Measurements from ENCODE around the gene OR4X1.
A peak's percentile ranks its signal among the peaks of the same experiment; 100 is the strongest.
"Not testable (repeated sequence)": the region's sequence is repeated elsewhere in the genome, so short reads cannot be mapped to it uniquely, and the experiment has no call there.

OR4X1 gene

GRCh38 chr11:48263423-48263911 is at the start of gene OR4X1:
Gene OR4X1, plus strand, starts transcription at chr11:48263861. Its CDS starts 0 bp downstream, at chr11:48263861.
- no peak for DNase-seq (ENCODE audit: low read depth)

GRCh38 chr11:48216510-48216909 is 47.2 kb upstream of the OR4X1 start, which contains the start of gene OR4B1:
Gene OR4B1, plus strand, starts transcription at chr11:48216810. Its CDS starts 0 bp downstream, at chr11:48216810.
- no peak for DNase-seq (ENCODE audit: low read depth)

GRCh38 chr11:48228761-48229160 is 34.9 kb upstream of the OR4X1 start:
- DNase-seq (ENCODE audit: low read depth): no peak

GRCh38 chr11:48230057-48230456 is 33.6 kb upstream of the OR4X1 start:
- DNase-seq (ENCODE audit: low read depth): not testable (repeated sequence)

- no peak for DNase-seq (ENCODE audit: low read depth)
These were observed 25.9 kb upstream of the OR4X1 start for GRCh38 chr11:48237727-48238126.

- no peak for DNase-seq (ENCODE audit: low read depth)
These were observed 21.2 kb upstream of the OR4X1 start for GRCh38 chr11:48242501-48242900.

GRCh38 chr11:48244804-48245203 is 18.9 kb upstream of the OR4X1 start, which contains the start of gene OR4X2:
Gene OR4X2, plus strand, starts transcription at chr11:48245104. Its CDS starts 0 bp downstream, at chr11:48245104.
- no peak for DNase-seq (ENCODE audit: low read depth)

- no peak for DNase-seq (ENCODE audit: low read depth)
These were observed 14.8 kb upstream of the OR4X1 start for GRCh38 chr11:48248902-48249301.

- DNase-seq (ENCODE audit: low read depth): no peak
These were observed 2.1 kb upstream of the OR4X1 start for GRCh38 chr11:48261600-48261999.

- no peak for DNase-seq (ENCODE audit: low read depth)
These were observed 7.0 kb downstream of the OR4X1 start for GRCh38 chr11:48270621-48271020.

- DNase-seq (ENCODE audit: low read depth): no peak
These were observed 8.9 kb downstream of the OR4X1 start for GRCh38 chr11:48272606-48273005.

GRCh38 chr11:48305923-48306322 is 42.3 kb downstream of the OR4X1 start, which contains the start of gene OR4S1:
Gene OR4S1, plus strand, starts transcription at chr11:48306223. Its CDS starts 0 bp downstream, at chr11:48306223.
- no peak for DNase-seq (ENCODE audit: low read depth)

- peak; percentile 25 for DNase-seq (ENCODE audit: low read depth)
These were observed 44.2 kb downstream of the OR4X1 start for GRCh38 chr11:48307760-48308386.

GRCh38 chr11:48313590-48313989 is 49.9 kb downstream of the OR4X1 start:
- DNase-seq (ENCODE audit: low read depth): not testable (repeated sequence)
